Heart right ventricle (tissue), 16 donors: ENCODE results near the gene SCN4A. TPM values are rescaled to one million over a fixed set of nuclear protein-coding genes. Genes with fewer than 3 reads are reported as not detected.

Experiments
- ATAC-seq, 8 donors: fragments of 200-7000 bp; cut with Tn5 transposase; one replicate each; pipeline ENCODE4 v1.9.1; 2020; ENCODE audit warnings: mild to moderate bottlenecking in 8 of 8, moderate library complexity in 8 of 8, moderate number of reproducible peaks in 1 of 8
- DNase-seq, 2 donors: peaks; one replicate each; pipeline ENCODE4 v3.0.0-alpha.2; 2020
- H3K27ac ChIP-seq, 10 donors: fragments of 200-600 bp; sonication (generic) in 2 of 10; one replicate each; pipeline versions ENCODE4 v1.5.0 to v1.8.0; 2020 to 2022; ENCODE audit warnings: mild to moderate bottlenecking in 3 of 10
- H3K27me3 ChIP-seq, 7 donors: fragments of 200-600 bp; one replicate each; pipeline ENCODE4 v1.8.0; 2021 to 2022; ENCODE audit warnings: mild to moderate bottlenecking in 2 of 7
- H3K36me3 ChIP-seq, 9 donors: fragments of 200-600 bp; sonication (generic) in 1 of 9; one replicate each; pipeline versions ENCODE4 v1.5.0 to v1.8.0; 2020 to 2022; ENCODE audit warnings: mild to moderate bottlenecking in 2 of 9
- H3K4me1 ChIP-seq, 9 donors: fragments of 200-600 bp; sonication (generic) in 1 of 9; one replicate each; pipeline versions ENCODE4 v1.5.0 to v1.8.0; 2020 to 2022; ENCODE audit warnings: mild to moderate bottlenecking in 4 of 9
- H3K4me3 ChIP-seq, 10 donors: fragments of 200-600 bp; sonication (generic) in 2 of 10; one replicate each; pipeline versions ENCODE4 v1.5.0 to v1.8.0; 2020 to 2022; ENCODE audit warnings: mild to moderate bottlenecking in 7 of 10, moderate library complexity in 2 of 10
- H3K9me3 ChIP-seq, 11 donors: fragments of 200-600 bp in 10 of 11; sonication (generic) in 2 of 11; one replicate each; pipeline versions ENCODE4 v1.5.0 to v1.8.0; 2013 to 2022; ENCODE audit warnings: mild to moderate bottlenecking in 2 of 11, control low read depth in 1 of 11, moderate library complexity in 1 of 11
- CTCF ChIP-seq, 9 donors: fragments of 200-600 bp; sonication (generic) in 2 of 9; IDR thresholded peaks; one replicate each; pipeline versions ENCODE4 v1.5.0 to v1.8.0; 2021 to 2022; ENCODE audit warnings: antibody characterized with exemption in 9 of 9, mild to moderate bottlenecking in 5 of 9, moderate library complexity in 1 of 9
- WGBS, 2 donors: extraction: QIAGEN DNeasy Blood & Tissue Kit; methylation state at CpG; one replicate each; pipeline ENCODE4 v1.1.7; 2013; ENCODE audit warnings: inconsistent platforms in 1 of 2; 5-methylcytosine and 5-hydroxymethylcytosine counted together
- intact Hi-C, 10 donors: fragments of 100-400 bp; cut with DNase I; formaldehyde crosslinking; loops; one replicate each; pipeline versions ENCODE4 v1.11.1 to v1.14.2; 2022
- polyA plus RNA-seq, 2 donors: library from polyadenylated mRNA; stranded (reverse); fragments of 200-250 nt; gene quantifications; one replicate each; pipeline ENCODE4 v1.2.3, GENCODE V29; 2013
- total RNA-seq, 10 donors: library from RNA; stranded (reverse); fragmentation: NEBNext Ultra II Directional in 3 of 10; extraction: Animal tissue kit (Norgen Biotek cat#: 25700) in 3 of 10; gene quantifications; one replicate each; pipeline versions ENCODE4 v1.2.1 to v1.2.4, GENCODE V29; 2021 to 2023
- donor health status: Arrhythmogenic right ventricular cardiomyopathy.
- donor health status: ischemic (EF 13 %, LVEDD 7.1; RV severe dilation, severe dysfunction).
- donor health status: healthy with polysubstance abuse.
- donor health status: DM: no; HTN: yes; CAD: no.
- donor health status: DM: no; HTN: no; CAD: no.
- donor health status: ischemic (EF 25% LVEDD 6.9; RV normal size, moderate dysfunction).
- donor health status: ischemic (EF 25% LVEDD 5.7; RV mildly dilated, moderate dysfunction).
- donor health status: healthy.
- donor health status: DM: yes; HTN: yes; CAD: no.
- donor health status: Ischemic cardiomyopathy.
- donor health status: ischemic (EF 35%, LVEDD 5.7; RV mildly dilated, moderate dysfunction).
- donor health status: nonischemic (EF 11% LVEDD 7.7; RV severe dilation, severe dysfunction).
- donor health status: DM: yes; HTN: yes; CAD: no.
- donor health status: PGD.
- donor health status: ischemic (EF 29% LVEDD 5.4; RV normal size, mild dysfunction).
- donor health status: nonischemic (EF 23%, LVEDD 6.1; RV moderate dilation, normal function).

SCN4A gene
- total and polyA plus RNA-seq, 12 donors, result 0.19 to 2.9 (median 0.53) TPM

GRCh38 chr17:63939401-63939800 lies 33.3 kb downstream of the SCN4A start:
- Histone ChIP-seq H3K27ac (no peak overlapping the region), H3K4me3 (no peak overlapping the region), H3K9me3 (no peaks in the 10 kb centered on the region), H3K4me1 (peaks cover 0 to 5% (median 0%) of the 10 kb centered on the region in 9 donors), H3K27me3 (no peaks in the 10 kb centered on the region), H3K36me3 (no peaks in the 10 kb centered on the region)
- DNase-seq (no peak), ATAC-seq (no peak)
- intact Hi-C loops, result no loop called here
- no peak for TF ChIP-seq CTCF (IDR thresholded peaks at IDR 0.05)
- 93% methylated on average over 9 of the region's 9 CpGs for WGBS, 2 donors

- no peak for ATAC-seq
Measured at GRCh38 chr17:63937920-63938319, 34.8 kb downstream of the SCN4A start.

GRCh38 chr17:63937319-63937718 lies 35.4 kb downstream of the SCN4A start:
- intact Hi-C loops, result no loop called here
- Histone ChIP-seq H3K36me3 (no peaks in the 10 kb centered on the region), H3K27me3 (peaks cover 0 to 2% (median 0%) of the 10 kb centered on the region in 7 donors), H3K4me1 (peaks cover 0 to 8% (median 3%) of the 10 kb centered on the region in 9 donors), H3K27ac (no peak overlapping the region), H3K9me3 (no peaks in the 10 kb centered on the region), H3K4me3 (no peak overlapping the region)
- TF ChIP-seq CTCF (IDR thresholded peaks at IDR 0.05), result no peak
- ATAC-seq (no peak), DNase-seq (no peak)
- WGBS, 2 donors, result 79 to 89% methylated on average over 6 of the region's 6 CpGs

More at GRCh38 chr17:63937920-63938319, 34.8 kb downstream of the SCN4A start:
- Histone ChIP-seq H3K36me3 (no peaks in the 10 kb centered on the region), H3K4me1 (peaks cover 0 to 5% (median 0%) of the 10 kb centered on the region in 9 donors), H3K27me3 (peaks cover 0 to 2% (median 0%) of the 10 kb centered on the region in 7 donors), H3K4me3 (no peak overlapping the region), H3K27ac (no peak overlapping the region), H3K9me3 (no peaks in the 10 kb centered on the region)
- no peak for DNase-seq
- intact Hi-C loops, result no loop called here
- 87 to 88% methylated on average over 4 of the region's 4 CpGs for WGBS, 2 donors
- no peak for TF ChIP-seq CTCF (IDR thresholded peaks at IDR 0.05)

- DNase-seq (no peak), ATAC-seq (no peak)
- H3K27me3 ChIP-seq, result peaks cover 0 to 2% (median 0%) of the 10 kb centered on the region in 7 donors
- no peak overlapping the region for H3K27ac ChIP-seq
- intact Hi-C loops, result loop anchor here in 4 of 10 donors (5.0 kb wide), 2 partner anchors 48 to 53 kb away; no protein-coding TSS in a partner anchor
- no peak overlapping the region for H3K4me3 ChIP-seq
- H3K36me3 ChIP-seq, result peaks cover 0 to 3% (median 0%) of the 10 kb centered on the region in 9 donors
- WGBS, 2 donors, result 82 to 84% methylated on average over 21 of the region's 21 CpGs
- H3K4me1 ChIP-seq, result peaks cover 0 to 35% (median 24%) of the 10 kb centered on the region in 9 donors
- no peak for TF ChIP-seq CTCF (IDR thresholded peaks at IDR 0.05)
- no peaks in the 10 kb centered on the region for H3K9me3 ChIP-seq
Measured at GRCh38 chr17:63934183-63935112, 38.3 kb downstream of the SCN4A start.
